Thoracic aorta (tissue), 2 donors: ENCODE results near the gene BRMS1. TPM values are rescaled to one million over a fixed set of nuclear protein-coding genes. Genes with fewer than 3 reads are reported as not detected.

Source experiments
- ATAC-seq: fragments of 150-250 bp; one replicate; pipeline ENCODE4 v1.8.0; 2017; ENCODE audit warnings: low read depth; ENCODE audit not compliant: insufficient number of reproducible peaks, low FRiP score
- DNase-seq: peaks from one replicate; pipeline ENCODE4 v3.0.0-alpha.2; 2020; ENCODE audit warnings: low spot score
- H3K27ac ChIP-seq, 2 donors: fragments of 200-600 bp; sonication (generic); 1 replicate in 1 of 2; 2 replicates in 1 of 2; pipeline ENCODE4 v1.5.1; 2016; ENCODE audit warnings: mild to moderate bottlenecking in 2 of 2, moderate library complexity in 2 of 2
- H3K27me3 ChIP-seq: fragments of 200-600 bp; sonication (generic); replicated peaks from 2 replicates; pipeline ENCODE4 v1.6.0; 2016; ENCODE audit warnings: mild to moderate bottlenecking; ENCODE audit not compliant: insufficient read depth
- H3K36me3 ChIP-seq: fragments of 200-600 bp; sonication (generic); one replicate; pipeline ENCODE4 v1.5.1; 2016
- H3K4me1 ChIP-seq, 2 donors: fragments of 200-600 bp; sonication (generic); 1 replicate in 1 of 2; 2 replicates in 1 of 2; pipeline versions ENCODE4 v1.5.1 to v1.6.0; 2016; ENCODE audit warnings: low read depth in 2 of 2, mild to moderate bottlenecking in 1 of 2; ENCODE audit not compliant: control insufficient read depth in 1 of 2
- H3K4me3 ChIP-seq: fragments of 200-600 bp; sonication (generic); 2 replicates; pipeline ENCODE4 v1.5.1; 2016; ENCODE audit warnings: mild to moderate bottlenecking
- H3K9me3 ChIP-seq: fragments of 200-600 bp; sonication (generic); 2 replicates; pipeline ENCODE4 v1.5.1; 2016
- CTCF ChIP-seq: fragments of 200-600 bp; sonication (generic); IDR thresholded peaks from one replicate; pipeline ENCODE4 v1.5.1; 2019; ENCODE audit warnings: antibody characterized with exemption
- total RNA-seq, 2 donors: library from RNA; depleted of rRNA; stranded (reverse); fragments of >200 nt; gene quantifications; one replicate each; pipeline versions ENCODE4 v1.1.0 to v1.2.3, GENCODE V29; 2016

BRMS1 gene
- total RNA-seq, 2 donors from 2014 or later = 35.0 to 48.1 TPM

DNA sequence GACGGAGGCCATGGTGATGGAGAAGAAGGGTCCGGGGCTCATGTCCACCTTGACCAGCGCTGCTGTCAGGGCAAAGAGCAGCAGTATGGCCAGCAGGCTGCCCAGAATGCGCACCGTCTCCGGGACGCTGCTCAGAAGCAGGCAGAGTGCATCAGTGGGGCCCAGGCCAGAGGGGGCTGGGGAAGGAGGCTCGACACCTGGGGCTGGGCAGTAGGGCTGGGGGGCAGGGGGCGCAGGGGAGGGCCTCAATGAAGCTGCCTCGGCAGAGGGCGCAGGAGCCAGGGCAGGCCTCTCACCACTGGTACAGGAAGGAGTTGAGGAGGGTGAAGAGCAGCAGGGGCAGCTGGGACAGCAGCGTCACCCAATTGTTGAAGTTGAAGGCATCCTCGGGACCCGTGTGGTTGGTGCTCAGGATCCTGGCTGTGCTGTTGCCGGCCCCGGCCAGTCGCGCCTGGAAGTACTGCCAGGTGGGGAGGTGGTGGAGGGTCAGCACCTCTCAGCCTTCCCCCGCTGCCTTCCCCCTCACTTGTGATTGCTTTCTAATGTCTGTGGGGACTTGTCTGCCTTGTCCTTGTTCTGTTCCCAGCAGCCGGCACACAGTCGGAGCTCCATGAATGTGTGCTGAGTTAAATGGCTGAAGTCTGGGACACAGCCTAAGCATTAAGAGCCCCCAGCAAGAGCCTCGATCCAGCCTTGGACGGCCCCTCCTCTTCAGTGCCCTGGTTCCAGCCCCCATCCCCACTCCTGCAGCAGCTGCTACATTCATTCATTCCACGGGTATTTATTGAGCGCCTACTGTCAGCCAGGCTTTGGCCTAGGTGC, 24.4 kb upstream of the BRMS1 start:
- H3K27me3 ChIP-seq = no peaks in the 10 kb centered on the region
- peaks cover 0 to 19% of the 10 kb centered on the region in 2 donors for H3K4me1 ChIP-seq
- no peak overlapping the region for H3K27ac ChIP-seq
- H3K9me3 ChIP-seq = no peaks in the 10 kb centered on the region
- ATAC-seq (no peak), DNase-seq (no peak)
- H3K4me3 ChIP-seq = no peak overlapping the region
- H3K36me3 ChIP-seq = no peaks in the 10 kb centered on the region
- TF ChIP-seq CTCF = no peak

GRCh38 chr11:66368484-66368883, 23.6 kb upstream of the BRMS1 start:
- Histone ChIP-seq H3K4me1 (peaks cover 0 to 19% of the 10 kb centered on the region in 2 donors), H3K27ac (no peak overlapping the region), H3K36me3 (no peaks in the 10 kb centered on the region), H3K4me3 (no peak overlapping the region), H3K9me3 (no peaks in the 10 kb centered on the region), H3K27me3 (no peaks in the 10 kb centered on the region)
- no peak for DNase-seq
- ATAC-seq = no peak
- no peak for TF ChIP-seq CTCF

- no peak for ATAC-seq
- no peaks in the 10 kb centered on the region for H3K9me3 ChIP-seq
- H3K36me3 ChIP-seq = no peaks in the 10 kb centered on the region
- peaks cover 0 to 19% of the 10 kb centered on the region in 2 donors for H3K4me1 ChIP-seq
- H3K27me3 ChIP-seq = no peaks in the 10 kb centered on the region
- TF ChIP-seq CTCF = no peak
- no peak overlapping the region for H3K27ac ChIP-seq
- H3K4me3 ChIP-seq = no peak overlapping the region
- no peak for DNase-seq
These were observed 22.8 kb upstream of the BRMS1 start for GRCh38 chr11:66367561-66368312.

- Histone ChIP-seq H3K4me3 (no peak overlapping the region), H3K27ac (no peak overlapping the region), H3K27me3 (no peaks in the 10 kb centered on the region), H3K36me3 (no peaks in the 10 kb centered on the region), H3K9me3 (no peaks in the 10 kb centered on the region), H3K4me1 (peaks cover 0 to 13% of the 10 kb centered on the region in 2 donors)
- TF ChIP-seq CTCF = no peak
- DNase-seq (no peak), ATAC-seq (no peak)
These were observed 22.1 kb upstream of the BRMS1 start for GRCh38 chr11:66366844-66367477.
